Measurements from ENCODE around the gene RMC1.

- no peak for TF ChIP-seq CTCF (IDR thresholded peaks at IDR 0.05; ENCODE audit: low read depth, low read length)
- TF ChIP-seq EZH2phosphoT487 (IDR thresholded peaks at IDR 0.05; ENCODE audit: low read depth) = no peak
Observed at GRCh38 chr18:23572570-23572969, 69.3 kb downstream of the RMC1 start.
